C4-2B (cell line): ENCODE data around the gene GIMD1.
A peak's percentile ranks its signal among the peaks of the same experiment; 100 is the strongest.

ENCODE experiments used
- H3K27ac ChIP-seq: fragments of 450-650 bp; 2 replicates; pipeline ENCODE4 v1.5.1; 2017
- ZFX ChIP-seq: fragments of 450-650 bp; IDR thresholded peaks from 2 replicates; pipeline ENCODE4 v1.6.1; 2017
- TF ChIP-seq, protein P1 (sequence below): fragments of 450-650 bp; conservative IDR thresholded peaks from 2 replicates; pipeline ENCODE4 v1.5.1; 2017; ENCODE audit warnings: mild to moderate bottlenecking

The GIMD1 gene

DNA sequence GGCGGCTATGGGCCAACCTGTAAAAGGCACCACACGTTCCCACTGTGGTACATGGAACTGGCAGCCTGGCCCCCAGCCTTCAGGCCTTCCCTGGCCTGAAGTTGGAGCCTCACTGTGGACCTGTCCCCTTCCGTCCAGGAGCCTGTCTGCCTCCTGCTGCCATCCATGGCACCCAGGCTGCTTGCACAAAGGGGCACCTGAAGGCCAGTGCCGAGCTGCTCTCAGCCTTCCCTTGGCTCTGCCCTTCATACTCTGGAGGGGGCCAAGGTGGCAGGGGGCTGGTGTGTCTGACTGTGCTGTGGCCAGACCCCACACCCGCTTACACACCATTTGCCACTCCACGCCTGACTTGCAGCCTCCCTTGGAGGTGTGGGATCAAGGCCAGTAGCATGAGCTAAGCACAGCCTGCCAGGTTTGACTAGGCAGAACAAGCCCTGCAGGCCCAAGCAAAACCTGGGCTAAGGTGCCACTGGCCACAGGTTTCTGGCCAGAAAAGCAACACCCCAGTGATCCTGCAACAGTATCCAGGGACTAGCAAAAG, 17.3 kb upstream of the GIMD1 start:
- H3K27ac ChIP-seq = no peak overlapping the region
- TF ChIP-seq, protein P1, sequence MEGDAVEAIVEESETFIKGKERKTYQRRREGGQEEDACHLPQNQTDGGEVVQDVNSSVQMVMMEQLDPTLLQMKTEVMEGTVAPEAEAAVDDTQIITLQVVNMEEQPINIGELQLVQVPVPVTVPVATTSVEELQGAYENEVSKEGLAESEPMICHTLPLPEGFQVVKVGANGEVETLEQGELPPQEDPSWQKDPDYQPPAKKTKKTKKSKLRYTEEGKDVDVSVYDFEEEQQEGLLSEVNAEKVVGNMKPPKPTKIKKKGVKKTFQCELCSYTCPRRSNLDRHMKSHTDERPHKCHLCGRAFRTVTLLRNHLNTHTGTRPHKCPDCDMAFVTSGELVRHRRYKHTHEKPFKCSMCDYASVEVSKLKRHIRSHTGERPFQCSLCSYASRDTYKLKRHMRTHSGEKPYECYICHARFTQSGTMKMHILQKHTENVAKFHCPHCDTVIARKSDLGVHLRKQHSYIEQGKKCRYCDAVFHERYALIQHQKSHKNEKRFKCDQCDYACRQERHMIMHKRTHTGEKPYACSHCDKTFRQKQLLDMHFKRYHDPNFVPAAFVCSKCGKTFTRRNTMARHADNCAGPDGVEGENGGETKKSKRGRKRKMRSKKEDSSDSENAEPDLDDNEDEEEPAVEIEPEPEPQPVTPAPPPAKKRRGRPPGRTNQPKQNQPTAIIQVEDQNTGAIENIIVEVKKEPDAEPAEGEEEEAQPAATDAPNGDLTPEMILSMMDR = no peak
- TF ChIP-seq ZFX = no peak

DNA sequence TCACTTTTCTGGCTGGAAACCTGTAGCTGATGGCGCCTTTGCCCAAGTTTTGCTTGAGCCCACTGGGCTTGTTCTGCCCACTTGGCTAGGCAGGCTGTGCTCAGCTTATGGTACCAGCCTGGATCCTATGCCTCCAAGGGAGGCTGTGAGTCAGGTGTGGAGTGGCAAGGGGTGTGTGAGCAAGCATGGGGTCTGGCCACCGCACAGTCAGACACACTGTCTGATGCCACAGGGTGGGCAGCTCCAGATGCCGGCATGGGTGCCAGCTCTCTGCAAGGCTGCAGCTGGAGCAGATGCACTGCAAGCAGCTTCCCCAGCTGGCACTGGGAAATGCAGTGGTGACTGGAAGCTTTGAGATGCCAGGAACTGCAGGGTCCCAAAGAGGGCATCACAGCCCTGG, 16.3 kb upstream of the GIMD1 start:
- no peak overlapping the region for H3K27ac ChIP-seq
- TF ChIP-seq, protein P1 = no peak
- TF ChIP-seq ZFX = no peak

DNA sequence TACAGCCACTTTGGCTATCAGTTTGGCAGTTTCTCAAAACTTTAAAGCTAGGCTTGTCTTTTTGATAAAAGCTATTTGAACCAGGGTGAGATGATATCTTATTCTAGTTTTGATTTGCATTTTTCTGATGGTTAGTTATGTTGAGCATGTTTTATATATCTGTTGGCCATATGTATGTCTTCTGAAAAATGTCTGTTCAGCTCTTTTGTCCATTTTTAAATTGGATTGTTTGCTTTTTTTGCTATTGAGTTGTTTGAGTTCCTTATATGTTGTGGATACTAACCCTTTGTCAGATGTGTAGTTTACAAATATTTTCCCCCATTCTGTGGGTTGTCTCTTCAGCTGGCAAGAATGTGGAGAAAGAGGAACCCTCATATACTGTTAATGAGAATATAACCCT, 11.6 kb upstream of the GIMD1 start:
- no peak for TF ChIP-seq ZFX
- TF ChIP-seq, protein P1 = no peak
- H3K27ac ChIP-seq = no peak overlapping the region

DNA sequence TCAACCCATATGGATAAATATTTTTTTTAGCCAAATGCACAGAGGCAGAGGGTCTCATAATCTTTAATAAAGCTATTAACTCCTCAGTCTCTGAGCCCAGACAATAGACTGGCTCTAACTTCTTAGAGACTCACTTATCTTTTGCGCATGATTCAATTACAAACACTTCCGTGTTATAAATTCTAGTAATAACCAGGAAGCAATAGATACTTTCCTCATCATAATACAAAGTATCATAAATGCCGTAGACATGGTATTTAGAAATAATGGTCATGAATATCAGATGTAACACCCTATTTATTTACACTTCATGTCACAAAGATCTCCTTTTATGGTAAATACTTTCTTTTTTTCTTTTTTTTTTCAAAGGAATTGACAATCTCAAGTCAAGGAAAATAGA, 4.4 kb upstream of the GIMD1 start:
- H3K27ac ChIP-seq = no peak overlapping the region
- TF ChIP-seq, protein P1 = no peak

DNA sequence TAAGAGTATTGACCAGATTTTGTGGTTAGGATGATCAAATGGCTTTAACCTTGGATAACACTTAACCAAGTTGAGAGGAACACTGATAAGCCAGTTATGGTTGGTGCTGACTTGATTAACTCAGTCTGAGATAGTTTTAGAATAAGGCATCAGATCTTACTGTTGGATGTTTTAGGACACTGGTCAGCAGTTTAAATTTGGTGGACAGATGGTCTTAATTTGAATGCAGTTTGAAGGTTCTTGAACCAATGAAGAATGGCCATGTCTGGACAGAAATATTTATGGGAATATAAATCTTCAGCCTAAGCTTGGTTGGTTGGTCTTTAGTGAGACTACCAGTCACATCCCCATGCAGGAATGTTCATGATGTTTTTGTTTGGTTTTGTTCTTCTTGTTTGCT, 2.6 kb upstream of the GIMD1 start:
- no peak overlapping the region for H3K27ac ChIP-seq
- no peak for TF ChIP-seq ZFX
- TF ChIP-seq, protein P1 = no peak

DNA sequence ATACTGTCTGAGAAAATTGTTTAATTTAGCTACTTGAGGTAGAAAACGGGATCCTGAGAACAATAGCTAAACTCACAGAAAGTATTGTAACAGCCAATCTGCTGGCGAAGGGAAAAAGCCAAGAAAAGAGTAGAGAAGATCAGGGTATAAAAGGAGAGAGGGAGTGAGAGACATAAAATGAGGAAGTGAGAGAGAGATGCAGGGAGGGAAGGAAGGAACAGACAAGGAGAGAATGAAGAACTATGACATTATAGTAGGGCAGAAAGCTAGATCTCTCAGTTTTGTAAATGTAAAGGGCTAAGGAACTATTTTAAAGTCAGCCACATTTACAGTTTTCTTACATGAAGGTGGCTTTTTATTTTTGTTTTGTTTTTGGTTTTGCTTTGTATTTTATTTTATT, 1.6 kb upstream of the GIMD1 start:
- TF ChIP-seq, protein P1 = no peak
- no peak for TF ChIP-seq ZFX

DNA sequence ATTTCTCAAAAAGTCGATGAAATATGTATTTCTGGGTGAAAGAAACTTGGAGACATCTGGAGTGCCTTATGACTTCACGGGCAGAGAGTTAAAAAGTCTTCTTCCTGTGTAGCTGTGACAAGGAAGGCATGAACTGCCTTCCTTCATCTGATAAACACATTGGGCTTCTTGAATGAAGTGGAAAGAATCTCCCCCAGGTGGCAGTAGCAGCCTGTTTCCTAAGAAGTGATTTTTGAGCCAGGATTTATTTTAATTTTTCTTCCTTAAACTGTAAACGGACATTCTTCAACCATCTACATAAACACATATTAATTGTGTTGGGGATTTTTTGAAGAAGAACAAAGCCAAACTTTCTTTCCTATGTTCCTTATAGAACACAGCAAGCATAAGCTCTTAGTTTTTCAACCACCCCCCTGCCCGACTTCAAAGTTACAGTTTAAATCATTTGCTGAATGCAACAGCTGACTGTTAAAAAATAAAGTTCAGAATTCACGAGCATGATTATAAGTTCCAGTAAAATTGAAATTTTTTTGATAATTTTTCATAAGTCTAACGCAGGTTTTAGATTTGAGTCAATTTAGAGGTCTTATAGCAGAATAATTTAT, 980 bp upstream of the GIMD1 start:
- no peak overlapping the region for H3K27ac ChIP-seq
- TF ChIP-seq, protein P1 = peak; percentile 82
- TF ChIP-seq ZFX = no peak

More for the DNA sequence above, 1.6 kb upstream of the GIMD1 start:
- no peak overlapping the region for H3K27ac ChIP-seq
